AG10803 (cell line): ENCODE data around the gene ANKS1B.
"Not testable (repeated sequence)": the region's sequence is repeated elsewhere in the genome, so short reads cannot be mapped to it uniquely, and the experiment has no call there.

Experiments
- DNase-seq: peaks from one replicate; pipeline ENCODE4 v3.0.0; 2010; ENCODE audit warnings: low read depth
- H3K4me3 ChIP-seq: 2 replicates; pipeline ENCODE4 v1.5.1; 2011; ENCODE audit warnings: mild to moderate bottlenecking, low read length, control low read depth
- TF ChIP-seq, protein P1 (sequence below): conservative IDR thresholded peaks from 2 replicates; pipeline ENCODE4 v1.5.1; 2011; ENCODE audit warnings: mild to moderate bottlenecking, low read length, control low read depth, inconsistent platforms

Gene ANKS1B

DNA sequence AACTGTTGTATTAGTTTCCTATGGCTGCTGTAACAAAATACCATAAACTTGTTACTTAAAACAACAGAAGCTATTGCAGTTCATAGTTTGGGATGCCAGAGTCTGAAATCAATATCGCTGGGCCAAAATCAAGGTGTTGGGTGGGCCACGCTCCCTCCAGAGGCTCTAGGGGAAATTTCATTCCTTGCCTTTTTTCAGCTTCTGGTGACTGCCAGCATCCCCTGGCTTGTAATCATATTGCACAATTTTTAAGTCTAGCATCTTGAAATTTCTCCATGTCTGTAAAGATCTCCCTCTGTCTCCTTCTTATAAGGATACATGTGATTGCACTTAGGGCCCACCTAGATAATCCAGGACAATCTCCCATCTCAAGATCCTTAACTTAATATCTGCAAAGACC lies 386.0 kb downstream of the ANKS1B start:
- no peak overlapping the region for H3K4me3 ChIP-seq
- DNase-seq, result no peak
- TF ChIP-seq, protein P1, sequence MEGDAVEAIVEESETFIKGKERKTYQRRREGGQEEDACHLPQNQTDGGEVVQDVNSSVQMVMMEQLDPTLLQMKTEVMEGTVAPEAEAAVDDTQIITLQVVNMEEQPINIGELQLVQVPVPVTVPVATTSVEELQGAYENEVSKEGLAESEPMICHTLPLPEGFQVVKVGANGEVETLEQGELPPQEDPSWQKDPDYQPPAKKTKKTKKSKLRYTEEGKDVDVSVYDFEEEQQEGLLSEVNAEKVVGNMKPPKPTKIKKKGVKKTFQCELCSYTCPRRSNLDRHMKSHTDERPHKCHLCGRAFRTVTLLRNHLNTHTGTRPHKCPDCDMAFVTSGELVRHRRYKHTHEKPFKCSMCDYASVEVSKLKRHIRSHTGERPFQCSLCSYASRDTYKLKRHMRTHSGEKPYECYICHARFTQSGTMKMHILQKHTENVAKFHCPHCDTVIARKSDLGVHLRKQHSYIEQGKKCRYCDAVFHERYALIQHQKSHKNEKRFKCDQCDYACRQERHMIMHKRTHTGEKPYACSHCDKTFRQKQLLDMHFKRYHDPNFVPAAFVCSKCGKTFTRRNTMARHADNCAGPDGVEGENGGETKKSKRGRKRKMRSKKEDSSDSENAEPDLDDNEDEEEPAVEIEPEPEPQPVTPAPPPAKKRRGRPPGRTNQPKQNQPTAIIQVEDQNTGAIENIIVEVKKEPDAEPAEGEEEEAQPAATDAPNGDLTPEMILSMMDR, result no peak

DNA sequence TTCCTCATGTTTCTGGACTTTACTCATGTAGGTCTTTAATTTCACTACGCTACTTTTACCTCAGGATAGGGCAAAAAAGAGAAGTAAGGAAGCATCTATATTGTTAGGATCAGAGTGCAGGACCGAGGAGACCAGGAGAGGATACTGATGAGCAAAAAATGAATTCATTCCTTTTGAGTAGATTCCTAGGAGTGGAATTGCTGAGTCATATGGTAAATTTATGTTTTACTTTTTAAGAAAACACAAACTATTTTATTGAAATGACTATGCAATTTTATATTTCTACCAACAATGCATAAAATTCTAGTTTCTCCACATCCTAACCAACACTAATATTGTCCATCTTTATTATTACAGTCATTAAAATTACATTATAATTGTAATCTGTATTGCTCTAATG lies 388.0 kb downstream of the ANKS1B start:
- no peak overlapping the region for H3K4me3 ChIP-seq
- TF ChIP-seq, protein P1, result no peak
- DNase-seq, result no peak

DNA sequence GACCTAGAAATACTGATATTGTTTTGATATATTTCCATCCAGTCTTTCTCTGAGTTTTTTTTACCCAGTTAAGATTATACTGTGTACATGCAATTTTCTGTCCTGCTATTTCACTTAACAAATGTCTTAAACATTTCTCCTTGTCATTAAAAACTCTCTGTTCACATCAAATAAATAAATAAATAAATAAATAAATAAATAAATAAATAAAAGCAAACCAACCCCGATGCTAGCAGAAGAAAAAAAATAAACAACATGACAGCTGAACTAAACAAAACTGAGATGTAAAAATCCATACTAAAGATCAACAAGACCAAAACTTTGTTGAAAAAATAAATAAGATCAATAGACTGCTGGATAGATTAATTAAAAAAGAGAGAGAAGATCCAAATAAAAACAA lies 407.6 kb downstream of the ANKS1B start:
- DNase-seq, H3K4me3 ChIP-seq: not testable (repeated sequence)

DNA sequence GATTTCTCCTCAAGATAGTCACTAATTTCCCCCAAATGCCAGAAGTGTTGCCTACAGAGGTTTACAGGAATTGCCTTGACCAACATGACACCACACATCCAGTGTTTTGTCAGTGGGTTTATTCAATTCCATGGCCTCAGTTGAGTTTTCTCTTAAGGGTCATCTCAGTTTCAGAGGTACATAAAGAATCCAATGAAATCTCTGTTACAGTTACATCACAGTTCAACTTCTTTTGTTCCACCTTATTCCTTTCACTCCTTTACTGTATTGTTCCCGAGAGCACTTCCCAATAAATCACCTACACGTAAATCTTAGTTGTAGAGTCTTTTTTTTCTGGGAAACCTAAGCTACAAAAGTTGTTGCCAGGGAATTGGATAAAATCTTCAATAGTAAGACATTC lies 410.8 kb downstream of the ANKS1B start:
- TF ChIP-seq, protein P1, result no peak
- DNase-seq, result no peak
- no peak overlapping the region for H3K4me3 ChIP-seq

DNA sequence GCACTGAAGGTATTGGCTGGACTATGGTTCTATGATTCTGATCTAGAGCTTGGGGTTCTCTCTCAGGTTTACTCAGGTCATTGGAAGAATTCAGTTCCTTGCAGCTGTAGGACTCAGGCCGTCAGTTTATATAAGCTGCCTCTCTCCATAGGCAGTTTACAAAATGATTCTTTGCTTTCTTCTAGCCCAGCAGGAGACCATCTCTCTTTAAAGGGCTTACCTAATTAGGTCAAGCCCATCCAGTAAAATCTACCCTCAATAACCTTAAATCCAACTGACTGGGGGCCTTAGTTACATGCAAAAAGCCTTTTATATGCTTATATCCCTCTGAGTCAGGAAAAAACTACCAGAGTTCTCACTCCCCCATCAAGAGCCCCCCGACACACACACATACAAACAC lies 417.7 kb downstream of the ANKS1B start:
- TF ChIP-seq, protein P1, result no peak
- no peak for DNase-seq
- H3K4me3 ChIP-seq, result no peak overlapping the region

DNA sequence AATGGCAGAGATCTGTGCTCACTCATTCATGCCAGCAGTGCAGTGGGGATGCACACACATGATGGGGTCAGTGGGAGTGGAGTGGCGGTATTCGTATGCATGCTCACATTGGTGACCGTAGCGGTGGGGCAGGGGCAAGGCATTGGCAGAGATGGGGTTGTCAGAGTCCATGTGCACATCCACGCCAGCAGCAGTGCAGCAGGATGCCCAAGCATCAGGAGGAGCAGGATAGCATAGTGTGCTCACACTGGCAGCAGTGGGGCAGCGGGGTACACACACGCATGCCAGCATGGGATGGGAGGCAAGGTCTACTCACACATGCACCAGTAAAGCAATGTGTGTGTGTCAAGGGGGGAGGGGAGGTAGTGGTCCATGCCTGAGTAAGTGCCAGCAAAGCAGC lies 426.6 kb downstream of the ANKS1B start:
- H3K4me3 ChIP-seq, result no peak overlapping the region
- TF ChIP-seq, protein P1, result no peak
- DNase-seq, result no peak

DNA sequence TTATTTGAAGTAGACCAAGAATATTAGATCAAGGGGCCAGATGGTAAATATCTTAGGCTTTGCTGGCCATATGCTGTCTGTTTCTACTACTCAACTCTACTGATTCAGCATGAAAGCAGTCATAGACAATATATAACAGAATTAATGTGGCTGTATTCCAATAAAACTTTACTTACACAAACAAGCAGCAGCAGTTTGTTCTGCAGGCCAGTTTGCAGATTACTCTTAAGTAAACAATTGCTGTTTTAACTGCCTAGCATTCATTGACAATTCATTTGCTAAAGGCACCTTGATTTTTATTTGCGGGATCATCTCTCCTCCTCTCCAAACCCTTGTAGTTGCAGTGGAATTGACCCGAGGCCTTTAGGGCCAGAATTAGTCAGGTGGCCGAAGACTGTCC lies 431.3 kb downstream of the ANKS1B start:
- no peak overlapping the region for H3K4me3 ChIP-seq
- TF ChIP-seq, protein P1, result no peak
- no peak for DNase-seq

DNA sequence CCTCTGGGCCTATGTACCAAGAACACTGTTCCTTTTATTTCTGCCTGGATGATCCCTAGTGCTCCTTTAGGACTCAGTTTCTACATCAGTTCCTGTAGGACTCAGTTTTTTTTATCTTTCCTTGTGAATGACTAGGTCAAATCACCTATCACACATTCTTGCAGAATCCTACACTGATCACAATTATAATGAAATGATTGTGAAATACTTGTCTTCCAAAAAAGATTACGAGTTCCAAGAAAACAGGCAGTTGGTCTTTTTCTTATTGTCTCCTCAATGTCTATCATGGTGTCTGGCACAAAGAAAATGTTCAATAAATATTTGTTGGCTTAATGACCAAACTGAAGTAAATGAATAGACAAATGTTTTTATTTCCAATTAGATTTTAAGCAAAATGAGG lies 432.7 kb downstream of the ANKS1B start:
- no peak for DNase-seq
- TF ChIP-seq, protein P1, result no peak
- H3K4me3 ChIP-seq, result no peak overlapping the region
